Lower lobe of right lung (tissue), 2 donors: ENCODE results near the gene ZNF324B. TPM values are rescaled to one million over a fixed set of nuclear protein-coding genes. Genes with fewer than 3 reads are reported as not detected.
"Not testable (repeated sequence)": the region's sequence is repeated elsewhere in the genome, so short reads cannot be mapped to it uniquely, and the experiment has no call there.

ENCODE experiments used
- ATAC-seq, 2 donors: fragments of 200-7000 bp; cut with Tn5 transposase; one replicate each; pipeline ENCODE4 v1.9.1; 2020 to 2022; ENCODE audit warnings: mild to moderate bottlenecking in 2 of 2, moderate library complexity in 2 of 2
- DNase-seq: peaks from one replicate; pipeline ENCODE4 v3.0.0-alpha.2; 2020
- H3K27ac ChIP-seq: fragments of 200-600 bp; one replicate; pipeline ENCODE4 v1.8.0; 2022
- H3K27me3 ChIP-seq: fragments of 200-600 bp; one replicate; pipeline ENCODE4 v1.8.0; 2022; ENCODE audit warnings: low read depth
- H3K36me3 ChIP-seq: fragments of 200-600 bp; one replicate; pipeline ENCODE4 v1.8.0; 2022; ENCODE audit warnings: mild to moderate bottlenecking
- H3K4me1 ChIP-seq: fragments of 200-600 bp; one replicate; pipeline ENCODE4 v1.8.0; 2022
- H3K4me3 ChIP-seq: fragments of 200-600 bp; one replicate; pipeline ENCODE4 v1.8.0; 2022; ENCODE audit warnings: mild to moderate bottlenecking
- H3K9me3 ChIP-seq: fragments of 200-600 bp; one replicate; pipeline ENCODE4 v1.8.0; 2022
- intact Hi-C: fragments of 100-400 bp; cut with DNase I; formaldehyde crosslinking; loops from one replicate; pipeline ENCODE4 v1.11.0; 2022
- total RNA-seq: library from RNA; stranded (reverse); fragmentation: NEBNext Ultra II Directional; extraction: Animal tissue kit (Norgen Biotek cat#: 25700); gene quantifications from one replicate; pipeline ENCODE4 v1.2.1, GENCODE V29; 2021
- TF ChIP-seq, protein P1 (sequence below): fragments of 200-600 bp; IDR thresholded peaks from one replicate; pipeline ENCODE4 v1.8.0; 2022; ENCODE audit warnings: antibody characterized with exemption, mild to moderate bottlenecking
- donor health status: DM: no; HTN: yes; CAD: no; lungs with severe emphysema.

The ZNF324B gene
- total RNA-seq, 1 donor from 2014 or later: 8.3 TPM

DNA sequence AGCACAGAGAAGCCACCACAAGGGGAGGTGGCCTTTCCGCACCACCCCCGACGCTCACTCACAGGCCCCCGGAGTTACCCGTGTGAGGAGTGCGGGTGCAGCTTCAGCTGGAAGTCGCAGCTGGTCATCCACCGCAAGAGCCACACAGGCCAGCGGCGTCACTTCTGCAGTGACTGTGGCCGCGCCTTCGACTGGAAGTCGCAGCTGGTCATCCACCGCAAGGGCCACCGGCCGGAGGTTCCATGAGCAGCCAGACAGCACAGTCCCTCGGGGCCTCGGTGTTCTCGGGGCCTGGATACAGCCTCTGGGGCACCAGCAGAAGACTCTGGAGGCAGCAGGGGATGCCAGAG is 29.0 kb downstream of the ZNF324B start:
- no peak overlapping the region for H3K4me3 ChIP-seq
- H3K36me3 ChIP-seq: peaks cover 29% of the 10 kb centered on the region
- no peak for ATAC-seq
- no peaks in the 10 kb centered on the region for H3K27me3 ChIP-seq
- H3K9me3 ChIP-seq: no peaks in the 10 kb centered on the region
- intact Hi-C loops: no loop called here
- H3K27ac ChIP-seq: no peak overlapping the region
- peaks cover 10% of the 10 kb centered on the region for H3K4me1 ChIP-seq
- TF ChIP-seq, protein P1, sequence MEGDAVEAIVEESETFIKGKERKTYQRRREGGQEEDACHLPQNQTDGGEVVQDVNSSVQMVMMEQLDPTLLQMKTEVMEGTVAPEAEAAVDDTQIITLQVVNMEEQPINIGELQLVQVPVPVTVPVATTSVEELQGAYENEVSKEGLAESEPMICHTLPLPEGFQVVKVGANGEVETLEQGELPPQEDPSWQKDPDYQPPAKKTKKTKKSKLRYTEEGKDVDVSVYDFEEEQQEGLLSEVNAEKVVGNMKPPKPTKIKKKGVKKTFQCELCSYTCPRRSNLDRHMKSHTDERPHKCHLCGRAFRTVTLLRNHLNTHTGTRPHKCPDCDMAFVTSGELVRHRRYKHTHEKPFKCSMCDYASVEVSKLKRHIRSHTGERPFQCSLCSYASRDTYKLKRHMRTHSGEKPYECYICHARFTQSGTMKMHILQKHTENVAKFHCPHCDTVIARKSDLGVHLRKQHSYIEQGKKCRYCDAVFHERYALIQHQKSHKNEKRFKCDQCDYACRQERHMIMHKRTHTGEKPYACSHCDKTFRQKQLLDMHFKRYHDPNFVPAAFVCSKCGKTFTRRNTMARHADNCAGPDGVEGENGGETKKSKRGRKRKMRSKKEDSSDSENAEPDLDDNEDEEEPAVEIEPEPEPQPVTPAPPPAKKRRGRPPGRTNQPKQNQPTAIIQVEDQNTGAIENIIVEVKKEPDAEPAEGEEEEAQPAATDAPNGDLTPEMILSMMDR: no peak
- no peak for DNase-seq

DNA sequence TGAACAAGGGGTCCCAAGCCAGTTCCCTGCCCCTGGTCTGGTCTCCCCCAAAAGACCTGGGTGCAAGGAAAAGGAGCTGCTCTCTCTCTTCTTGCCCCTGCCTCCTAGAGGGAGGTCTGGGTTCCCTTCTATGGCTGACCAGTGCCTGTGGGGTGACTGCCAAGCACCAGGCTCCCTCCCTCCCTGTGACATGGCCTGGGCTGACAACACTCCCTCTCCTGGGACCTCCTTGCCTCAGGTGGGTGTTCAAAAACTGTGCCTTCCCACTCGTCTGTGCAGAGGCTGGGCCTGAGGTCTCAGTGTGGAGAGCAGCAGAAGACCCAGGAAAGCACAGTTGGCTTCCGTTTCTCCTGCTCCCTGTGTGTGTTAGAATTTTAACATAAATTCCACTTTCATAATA is 29.4 kb downstream of the ZNF324B start:
- Histone ChIP-seq H3K4me1 (peaks cover 10% of the 10 kb centered on the region), H3K4me3 (no peak overlapping the region), H3K27ac (no peak overlapping the region), H3K27me3 (no peaks in the 10 kb centered on the region), H3K9me3 (no peaks in the 10 kb centered on the region), H3K36me3 (peaks cover 29% of the 10 kb centered on the region)
- ATAC-seq (no peak), DNase-seq (no peak)
- TF ChIP-seq, protein P1: no peak
- intact Hi-C loops: no loop called here

DNA sequence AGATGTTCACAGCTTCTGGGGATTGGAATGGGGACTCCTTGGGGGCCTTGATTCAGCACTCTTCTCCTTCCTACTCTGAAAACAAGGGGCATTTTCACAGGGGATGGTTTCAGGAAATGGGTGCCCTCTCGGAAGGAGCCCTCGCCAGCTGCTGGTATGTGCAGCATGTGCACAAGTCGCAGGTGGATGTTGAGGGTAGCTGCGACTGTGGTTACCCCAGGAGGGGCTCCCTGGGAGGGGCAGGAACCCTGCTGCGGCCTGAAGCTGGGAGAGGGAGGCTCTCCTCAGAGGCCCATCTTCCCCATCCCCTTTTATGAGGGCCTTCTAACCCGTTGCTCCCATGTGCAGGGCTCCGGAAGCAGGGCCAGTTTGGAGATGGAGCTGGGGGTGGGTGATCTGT is 30.9 kb downstream of the ZNF324B start:
- H3K4me1 ChIP-seq: peaks cover under 1% of the 10 kb centered on the region
- peaks cover 29% of the 10 kb centered on the region for H3K36me3 ChIP-seq
- no peak overlapping the region for H3K27ac ChIP-seq
- DNase-seq (no peak), ATAC-seq (no peak)
- intact Hi-C loops: no loop called here
- no peaks in the 10 kb centered on the region for H3K9me3 ChIP-seq
- no peak overlapping the region for H3K4me3 ChIP-seq
- TF ChIP-seq, protein P1: no peak
- no peaks in the 10 kb centered on the region for H3K27me3 ChIP-seq

DNA sequence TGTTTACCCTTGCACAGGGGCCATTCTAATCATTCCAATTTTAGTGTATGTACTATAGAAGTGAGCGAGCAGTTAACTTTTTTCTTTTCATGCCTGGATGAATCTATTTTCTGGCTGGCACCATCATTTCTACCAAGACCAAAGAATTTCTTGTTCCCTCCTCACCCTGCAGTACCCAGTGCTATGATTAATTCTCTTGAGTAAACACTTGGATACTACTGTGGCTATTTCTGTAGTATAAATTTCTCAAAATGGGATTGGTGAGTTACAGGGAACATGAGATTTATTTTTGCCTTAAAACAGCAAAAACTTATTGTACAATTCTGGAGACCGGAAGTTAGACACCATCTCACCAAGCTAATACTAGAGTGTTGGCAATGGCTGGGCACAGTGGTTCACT is 32.4 kb downstream of the ZNF324B start:
- no peak for ATAC-seq
- Histone ChIP-seq H3K27ac (no peak overlapping the region), H3K4me3 (no peak overlapping the region), H3K4me1 (no peaks in the 10 kb centered on the region), H3K9me3 (no peaks in the 10 kb centered on the region), H3K36me3 (peaks cover 28% of the 10 kb centered on the region), H3K27me3 (no peaks in the 10 kb centered on the region)
- intact Hi-C loops: no loop called here
- TF ChIP-seq, protein P1: no peak
- DNase-seq: no peak

DNA sequence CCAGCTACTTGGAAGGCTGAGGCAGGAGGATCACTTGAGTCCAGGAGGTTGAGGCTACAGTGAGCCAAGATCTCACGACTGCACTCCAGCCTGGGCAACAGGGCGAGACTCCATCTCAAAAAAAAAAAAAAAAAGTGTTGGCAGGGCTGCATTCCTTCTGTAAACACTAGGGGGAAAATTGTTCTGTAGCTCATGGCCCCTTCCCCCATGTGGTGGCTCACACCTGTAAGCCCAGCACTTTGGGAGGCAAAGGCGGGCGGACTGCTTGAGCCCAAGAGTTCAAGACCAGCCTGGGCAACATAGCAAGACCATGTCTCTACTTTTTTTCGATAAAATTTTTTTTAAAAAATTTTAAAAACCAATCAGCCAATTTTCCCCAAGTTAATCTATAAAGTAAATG is 32.9 kb downstream of the ZNF324B start:
- DNase-seq, intact Hi-C loops, H3K27ac ChIP-seq, ATAC-seq, H3K27me3 ChIP-seq, H3K4me1 ChIP-seq, H3K9me3 ChIP-seq, H3K4me3 ChIP-seq: not testable (repeated sequence)
- H3K36me3 ChIP-seq: peaks cover 22% of the 10 kb centered on the region

DNA sequence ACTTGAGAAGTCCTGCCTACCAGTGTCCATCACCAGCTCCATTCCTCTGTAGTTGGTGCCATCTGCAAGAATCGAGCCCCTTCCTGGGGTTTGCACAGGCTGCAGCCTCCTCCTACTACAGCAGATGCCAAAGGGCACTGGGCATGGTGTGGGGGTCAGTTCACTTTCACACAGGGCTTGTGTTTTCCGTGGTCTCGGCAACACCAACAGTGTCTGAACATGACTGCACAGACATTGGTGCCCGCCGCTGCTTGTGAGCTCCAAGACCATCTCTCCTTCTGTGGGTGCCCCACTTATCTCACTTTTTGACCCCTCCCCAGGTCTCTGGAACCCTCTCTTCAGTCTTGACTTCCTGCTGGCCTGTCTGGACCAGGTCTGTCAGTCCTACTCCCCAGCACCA is 40.0 kb downstream of the ZNF324B start:
- TF ChIP-seq, protein P1: no peak
- DNase-seq (no peak), ATAC-seq (no peak)
- intact Hi-C loops: no loop called here
- Histone ChIP-seq H3K27ac (no peak overlapping the region), H3K4me1 (no peaks in the 10 kb centered on the region), H3K27me3 (no peaks in the 10 kb centered on the region), H3K36me3 (no peaks in the 10 kb centered on the region), H3K9me3 (no peaks in the 10 kb centered on the region), H3K4me3 (no peak overlapping the region)
